ENCODE results near the gene SLC6A20.
"Not testable (repeated sequence)": the region's sequence is repeated elsewhere in the genome, so short reads cannot be mapped to it uniquely, and the experiment has no call there.

The SLC6A20 gene

DNA sequence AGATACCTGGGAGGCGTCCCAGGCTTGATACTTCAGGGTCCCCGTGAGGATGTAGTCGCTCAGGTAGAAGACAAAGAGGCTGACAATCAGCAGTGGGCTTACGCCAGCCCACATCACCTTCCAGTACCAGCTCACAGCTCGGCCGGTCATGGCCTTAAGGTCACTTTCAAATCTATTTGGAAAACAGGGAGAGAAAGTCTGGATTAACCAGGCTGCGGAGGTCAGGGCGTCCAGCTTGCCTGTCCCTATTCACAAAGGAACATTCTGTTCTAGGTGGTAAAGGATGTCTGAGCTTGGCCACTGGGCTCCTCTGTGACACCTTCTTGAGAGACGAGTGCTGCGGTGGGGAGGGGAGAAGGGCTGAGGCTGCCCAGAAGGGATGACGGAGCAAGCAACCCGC is 36.5 kb downstream of the SLC6A20 start:
- Histone ChIP-seq H3K4me1 (ENCODE audit: control insufficient read depth, insufficient read depth, low read length, unreplicated experiment) (peaks cover 3% of the 10 kb centered on the region), H3K79me2 (ENCODE audit: control insufficient read depth, insufficient read depth, low read length, unreplicated experiment) (no peaks in the 10 kb centered on the region), H3K27me3 (ENCODE audit: insufficient read depth, low read length) (peaks cover 8% of the 10 kb centered on the region; the same call in 1 of the 2 replicates), H2AFZ (ENCODE audit: low read length, unreplicated experiment) (no peak overlapping the region), H3K27ac (ENCODE audit: low read depth, low read length) (no peak overlapping the region), H3K4me3 (ENCODE audit: low read depth, low read length) (no peak overlapping the region), H3K36me3 (ENCODE audit: insufficient read depth, low read length) (no peaks in the 10 kb centered on the region)

GRCh38 chr3:45758871-45759270 is 37.5 kb downstream of the SLC6A20 start:
- no peak overlapping the region for H2AFZ ChIP-seq (ENCODE audit: low read length, unreplicated experiment)
- no peak overlapping the region for H3K4me3 ChIP-seq (ENCODE audit: low read depth, low read length)
- H3K4me1 ChIP-seq (ENCODE audit: control insufficient read depth, insufficient read depth, low read length, unreplicated experiment) = peaks cover 3% of the 10 kb centered on the region
- H3K27ac ChIP-seq (ENCODE audit: low read depth, low read length) = no peak overlapping the region
- H3K27me3 ChIP-seq (ENCODE audit: insufficient read depth, low read length) = peaks cover 8% of the 10 kb centered on the region; the same call in 1 of the 2 replicates
- H3K36me3 ChIP-seq (ENCODE audit: insufficient read depth, low read length) = no peaks in the 10 kb centered on the region
- H3K79me2 ChIP-seq (ENCODE audit: control insufficient read depth, insufficient read depth, low read length, unreplicated experiment) = no peaks in the 10 kb centered on the region

DNA sequence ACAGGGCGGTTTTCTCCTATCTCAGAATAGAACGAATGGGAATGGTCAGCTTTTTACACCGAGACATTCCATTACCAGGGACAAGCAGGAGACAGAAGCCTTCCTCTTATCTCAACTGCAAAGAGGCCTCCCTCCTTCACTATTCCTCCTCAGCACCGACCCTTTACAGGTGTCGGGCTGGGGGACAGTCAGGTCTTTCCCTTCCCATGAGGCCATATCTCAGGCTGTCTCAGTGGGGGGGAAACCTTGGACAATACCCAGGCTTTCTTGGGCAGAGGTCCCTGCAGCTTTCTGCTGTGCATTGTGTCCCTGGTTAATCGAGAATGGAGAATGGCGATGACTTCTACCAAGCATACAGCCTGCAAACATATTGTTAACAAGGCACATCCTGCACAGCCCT is 39.2 kb downstream of the SLC6A20 start:
- H3K4me1 ChIP-seq (ENCODE audit: control insufficient read depth, insufficient read depth, low read length, unreplicated experiment); H3K4me3 ChIP-seq (ENCODE audit: low read depth, low read length); H3K36me3 ChIP-seq (ENCODE audit: insufficient read depth, low read length); H2AFZ ChIP-seq (ENCODE audit: low read length, unreplicated experiment); H3K79me2 ChIP-seq (ENCODE audit: control insufficient read depth, insufficient read depth, low read length, unreplicated experiment); H3K27ac ChIP-seq (ENCODE audit: low read depth, low read length); H3K27me3 ChIP-seq (ENCODE audit: insufficient read depth, low read length): not testable (repeated sequence)

DNA sequence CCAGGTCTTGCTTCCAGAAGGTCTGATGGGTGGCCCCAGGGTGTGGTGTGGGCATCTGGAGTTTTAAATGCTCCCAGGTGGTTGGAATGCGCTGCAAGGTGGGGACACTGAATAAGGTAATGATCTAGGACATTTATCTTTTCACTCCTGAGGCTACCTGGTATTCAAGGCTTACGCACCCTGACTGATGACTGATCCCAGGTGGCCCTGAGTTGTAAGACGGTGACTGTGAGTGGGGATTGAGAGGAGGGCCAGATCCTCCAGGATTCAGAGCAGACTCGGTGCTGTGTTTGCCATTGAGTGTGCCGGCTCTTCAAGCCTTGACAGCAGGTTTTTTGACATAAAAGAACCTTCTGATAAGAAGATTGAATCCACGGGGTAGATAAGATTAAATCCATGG is 40.3 kb downstream of the SLC6A20 start:
- H2AFZ ChIP-seq (ENCODE audit: low read length, unreplicated experiment) = no peak overlapping the region
- no peaks in the 10 kb centered on the region for H3K79me2 ChIP-seq (ENCODE audit: control insufficient read depth, insufficient read depth, low read length, unreplicated experiment)
- H3K27me3 ChIP-seq (ENCODE audit: insufficient read depth, low read length) = peaks cover 8% of the 10 kb centered on the region; the same call in 1 of the 2 replicates
- no peak overlapping the region for H3K4me3 ChIP-seq (ENCODE audit: low read depth, low read length)
- no peaks in the 10 kb centered on the region for H3K4me1 ChIP-seq (ENCODE audit: control insufficient read depth, insufficient read depth, low read length, unreplicated experiment)
- no peak overlapping the region for H3K27ac ChIP-seq (ENCODE audit: low read depth, low read length)
- no peaks in the 10 kb centered on the region for H3K36me3 ChIP-seq (ENCODE audit: insufficient read depth, low read length)

GRCh38 chr3:45754461-45754860 is 41.9 kb downstream of the SLC6A20 start:
- Histone ChIP-seq H3K36me3 (ENCODE audit: insufficient read depth, low read length) (no peaks in the 10 kb centered on the region), H3K4me3 (ENCODE audit: low read depth, low read length) (no peak overlapping the region), H3K4me1 (ENCODE audit: control insufficient read depth, insufficient read depth, low read length, unreplicated experiment) (no peaks in the 10 kb centered on the region), H2AFZ (ENCODE audit: low read length, unreplicated experiment) (no peak overlapping the region), H3K27me3 (ENCODE audit: insufficient read depth, low read length) (peaks cover 8% of the 10 kb centered on the region; the same call in 1 of the 2 replicates), H3K79me2 (ENCODE audit: control insufficient read depth, insufficient read depth, low read length, unreplicated experiment) (no peaks in the 10 kb centered on the region), H3K27ac (ENCODE audit: low read depth, low read length) (no peak overlapping the region)

GRCh38 chr3:45753095-45753494 is 43.2 kb downstream of the SLC6A20 start:
- H3K4me1 ChIP-seq (ENCODE audit: control insufficient read depth, insufficient read depth, low read length, unreplicated experiment) = no peaks in the 10 kb centered on the region
- H3K4me3 ChIP-seq (ENCODE audit: low read depth, low read length) = no peak overlapping the region
- 0 out of 2 replicates have a peak, but pooled peaks cover under 1% of the 10 kb centered on the region for H3K27me3 ChIP-seq (ENCODE audit: insufficient read depth, low read length)
- no peak overlapping the region for H2AFZ ChIP-seq (ENCODE audit: low read length, unreplicated experiment)
- H3K36me3 ChIP-seq (ENCODE audit: insufficient read depth, low read length) = no peaks in the 10 kb centered on the region
- H3K27ac ChIP-seq (ENCODE audit: low read depth, low read length) = no peak overlapping the region
- no peaks in the 10 kb centered on the region for H3K79me2 ChIP-seq (ENCODE audit: control insufficient read depth, insufficient read depth, low read length, unreplicated experiment)

- H3K4me1 ChIP-seq (ENCODE audit: control insufficient read depth, insufficient read depth, low read length, unreplicated experiment) = no peaks in the 10 kb centered on the region
- H3K27me3 ChIP-seq (ENCODE audit: insufficient read depth, low read length) = no peaks in the 10 kb centered on the region
- no peak overlapping the region for H3K4me3 ChIP-seq (ENCODE audit: low read depth, low read length)
- H3K27ac ChIP-seq (ENCODE audit: low read depth, low read length) = no peak overlapping the region
- no peaks in the 10 kb centered on the region for H3K79me2 ChIP-seq (ENCODE audit: control insufficient read depth, insufficient read depth, low read length, unreplicated experiment)
- no peaks in the 10 kb centered on the region for H3K36me3 ChIP-seq (ENCODE audit: insufficient read depth, low read length)
- no peak overlapping the region for H2AFZ ChIP-seq (ENCODE audit: low read length, unreplicated experiment)
Measured at GRCh38 chr3:45751537-45752242, 44.6 kb downstream of the SLC6A20 start.

DNA sequence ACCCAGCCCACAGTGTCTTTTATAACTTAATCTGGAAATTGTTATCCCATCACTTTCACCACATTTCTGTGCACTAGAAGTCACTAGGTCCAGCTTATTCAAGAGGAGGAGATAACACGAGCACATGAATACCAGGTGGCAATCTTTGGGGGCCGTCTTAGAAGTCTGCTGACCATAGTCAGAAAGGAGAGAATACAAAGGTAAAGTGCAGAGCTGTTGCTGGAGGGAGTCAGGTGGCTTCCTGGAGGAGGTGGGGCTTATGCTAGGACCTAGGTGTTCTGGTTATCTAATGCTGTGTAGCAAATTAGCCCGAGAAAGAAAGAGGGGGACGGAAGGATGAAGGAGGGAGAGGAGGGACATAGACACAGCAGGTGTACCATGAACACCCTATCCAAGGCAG is 46.5 kb downstream of the SLC6A20 start:
- H2AFZ ChIP-seq (ENCODE audit: low read length, unreplicated experiment) = no peak overlapping the region
- no peak overlapping the region for H3K27ac ChIP-seq (ENCODE audit: low read depth, low read length)
- no peak overlapping the region for H3K4me3 ChIP-seq (ENCODE audit: low read depth, low read length)
- no peaks in the 10 kb centered on the region for H3K79me2 ChIP-seq (ENCODE audit: control insufficient read depth, insufficient read depth, low read length, unreplicated experiment)
- H3K27me3 ChIP-seq (ENCODE audit: insufficient read depth, low read length) = no peaks in the 10 kb centered on the region
- H3K4me1 ChIP-seq (ENCODE audit: control insufficient read depth, insufficient read depth, low read length, unreplicated experiment) = no peaks in the 10 kb centered on the region
- no peaks in the 10 kb centered on the region for H3K36me3 ChIP-seq (ENCODE audit: insufficient read depth, low read length)

DNA sequence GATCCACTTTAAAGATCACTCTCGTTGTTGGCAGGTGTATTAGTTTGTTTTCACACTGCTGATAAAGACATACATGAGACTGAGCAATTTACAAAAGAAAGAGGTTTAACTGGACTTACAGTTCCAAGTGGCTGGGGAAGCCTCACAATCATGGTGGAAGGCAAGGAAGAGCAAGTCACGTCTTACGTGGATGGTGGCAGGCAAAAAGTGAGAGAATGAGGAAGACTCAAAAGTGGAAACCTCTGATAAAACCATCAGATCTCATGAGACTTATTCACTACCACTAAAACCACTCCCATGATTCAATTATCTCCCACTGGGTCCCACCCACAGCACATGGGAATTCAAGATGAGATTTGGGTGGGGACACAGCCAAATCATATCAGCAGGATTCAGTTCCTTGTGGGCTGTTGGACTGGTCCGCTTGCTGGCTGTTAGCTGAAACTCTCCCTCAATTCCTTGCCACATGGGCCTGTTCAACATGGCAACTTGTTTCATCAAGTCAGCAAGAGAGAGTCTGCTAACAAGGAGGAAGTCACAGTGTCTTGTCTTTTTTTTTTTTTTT is 47.2 kb downstream of the SLC6A20 start:
- H3K27ac ChIP-seq (ENCODE audit: low read depth, low read length); H3K36me3 ChIP-seq (ENCODE audit: insufficient read depth, low read length); H3K4me3 ChIP-seq (ENCODE audit: low read depth, low read length); H3K79me2 ChIP-seq (ENCODE audit: control insufficient read depth, insufficient read depth, low read length, unreplicated experiment); H3K27me3 ChIP-seq (ENCODE audit: insufficient read depth, low read length); H3K4me1 ChIP-seq (ENCODE audit: control insufficient read depth, insufficient read depth, low read length, unreplicated experiment); H2AFZ ChIP-seq (ENCODE audit: low read length, unreplicated experiment): not testable (repeated sequence)

GRCh38 chr3:45748068-45748467 is 48.3 kb downstream of the SLC6A20 start:
- no peaks in the 10 kb centered on the region for H3K27me3 ChIP-seq (ENCODE audit: insufficient read depth, low read length)
- H3K36me3 ChIP-seq (ENCODE audit: insufficient read depth, low read length) = no peaks in the 10 kb centered on the region
- no peak overlapping the region for H3K27ac ChIP-seq (ENCODE audit: low read depth, low read length)
- H3K4me3 ChIP-seq (ENCODE audit: low read depth, low read length) = no peak overlapping the region
- H3K79me2 ChIP-seq (ENCODE audit: control insufficient read depth, insufficient read depth, low read length, unreplicated experiment) = no peaks in the 10 kb centered on the region
- no peaks in the 10 kb centered on the region for H3K4me1 ChIP-seq (ENCODE audit: control insufficient read depth, insufficient read depth, low read length, unreplicated experiment)
- H2AFZ ChIP-seq (ENCODE audit: low read length, unreplicated experiment) = no peak overlapping the region
